HUES6 (cell line): ENCODE data around the gene SYT12.

Experiments
- H3K27ac ChIP-seq: 2 replicates; pipeline ENCODE4 v1.7.0; 2013; ENCODE audit warnings: low read depth, mild to moderate bottlenecking, low read length, inconsistent platforms
- H3K27me3 ChIP-seq: 2 replicates; pipeline ENCODE4 v1.6.1; 2013; ENCODE audit warnings: low read length; ENCODE audit not compliant: control insufficient read depth, insufficient read depth
- H3K36me3 ChIP-seq: 2 replicates; pipeline ENCODE4 v1.6.1; 2013; ENCODE audit warnings: low read length; ENCODE audit not compliant: control insufficient read depth, insufficient read depth
- H3K4me1 ChIP-seq: 2 replicates; pipeline ENCODE4 v1.6.1; 2013; ENCODE audit warnings: low read length; ENCODE audit not compliant: control insufficient read depth, insufficient read depth
- H3K4me3 ChIP-seq: 2 replicates; pipeline ENCODE4 v1.5.1; 2013; ENCODE audit warnings: low read depth, low read length
- H3K9ac ChIP-seq: one replicate; pipeline ENCODE4 v1.6.1; 2013; ENCODE audit warnings: mild to moderate bottlenecking, low read length
- H3K9me3 ChIP-seq: 2 replicates; pipeline ENCODE4 v1.6.1; 2013; ENCODE audit warnings: low read depth, low read length; ENCODE audit not compliant: control insufficient read depth, insufficient read depth

The SYT12 gene

DNA sequence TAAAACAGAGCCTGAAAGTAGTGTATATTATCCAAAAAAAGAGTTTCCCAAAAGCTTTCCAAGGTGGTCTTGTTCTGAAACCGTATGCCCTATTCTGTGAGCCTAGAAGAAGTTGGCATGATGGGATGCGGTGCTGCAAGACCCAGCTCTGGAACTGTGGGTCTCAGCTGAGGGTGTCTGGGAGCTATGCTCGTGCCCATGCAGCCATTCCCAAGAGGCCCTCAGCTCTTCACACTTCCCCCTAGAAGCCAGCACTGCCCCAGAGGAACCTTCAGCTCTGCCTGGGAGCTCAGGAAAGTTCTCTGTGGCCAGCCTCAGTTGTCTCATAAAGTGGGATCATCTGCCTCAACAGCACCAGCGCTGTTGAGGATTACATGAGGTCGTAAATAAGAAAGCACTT, 6.4 kb upstream of the SYT12 start:
- Histone ChIP-seq H3K4me1 (peaks cover 7% of the 10 kb centered on the region), H3K27me3 (no peaks in the 10 kb centered on the region), H3K9me3 (no peaks in the 10 kb centered on the region), H3K36me3 (no peaks in the 10 kb centered on the region), H3K4me3 (no peak overlapping the region), H3K9ac (no peak overlapping the region), H3K27ac (no peak overlapping the region)

DNA sequence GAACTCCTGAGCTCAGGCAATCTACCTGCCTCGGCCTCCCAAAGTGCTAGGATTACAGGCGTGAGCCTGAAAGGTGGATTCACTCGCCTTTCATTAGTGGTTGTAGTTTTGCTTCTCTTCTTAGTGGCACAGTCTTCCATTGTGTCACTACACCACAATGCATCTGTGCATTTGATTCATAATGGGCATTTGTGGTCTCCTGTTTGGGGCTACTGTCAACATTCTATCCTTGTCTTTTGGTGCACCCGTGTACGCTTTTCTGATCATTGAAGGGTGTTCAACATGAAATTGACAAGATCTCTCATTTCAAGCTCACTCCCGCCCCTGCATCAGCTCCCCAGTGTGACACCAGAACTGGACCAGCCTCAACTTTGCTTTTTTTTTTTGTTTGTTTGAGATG, 2.0 kb upstream of the SYT12 start:
- H3K9me3 ChIP-seq = no peaks in the 10 kb centered on the region; the same call in 1 of the 2 replicates
- H3K4me3 ChIP-seq = no peak overlapping the region
- peaks cover 40% of the 10 kb centered on the region for H3K27me3 ChIP-seq
- no peaks in the 10 kb centered on the region for H3K36me3 ChIP-seq
- no peak overlapping the region for H3K27ac ChIP-seq
- peaks cover 8% of the 10 kb centered on the region for H3K4me1 ChIP-seq
- no peak overlapping the region for H3K9ac ChIP-seq

DNA sequence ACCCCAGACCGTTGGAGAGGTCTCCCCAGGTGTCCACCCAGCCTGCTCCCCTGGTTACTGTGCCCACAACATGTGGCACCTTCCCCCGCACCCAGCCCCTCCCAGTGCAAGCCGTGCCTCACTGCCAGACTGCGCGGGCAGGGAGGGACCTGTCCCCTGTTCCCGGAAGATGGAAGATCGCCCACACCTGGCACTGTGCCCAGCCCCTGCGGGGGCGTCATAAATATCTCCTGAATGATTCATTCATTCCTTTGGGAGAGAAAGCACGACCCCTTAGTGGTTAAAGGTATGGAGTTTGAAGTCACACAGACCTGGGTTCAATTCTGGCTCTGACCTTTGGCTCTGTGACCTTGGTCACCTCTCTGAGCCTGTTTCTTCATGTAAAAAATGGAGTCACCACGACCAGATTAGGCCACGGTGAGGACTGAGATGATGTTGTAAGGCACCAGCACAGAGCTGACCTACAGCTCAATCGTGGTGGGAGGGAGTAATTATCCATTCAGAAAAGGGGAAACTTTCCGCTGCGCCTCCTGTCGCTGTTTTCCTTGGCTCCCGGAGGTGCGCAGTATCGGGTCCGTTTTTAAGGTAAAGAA, 497 bp upstream of the SYT12 start:
- Histone ChIP-seq H3K27ac (no peak overlapping the region), H3K4me1 (peaks cover 8% of the 10 kb centered on the region), H3K36me3 (no peaks in the 10 kb centered on the region), H3K9ac (no peak overlapping the region), H3K4me3 (peak overlapping the region; percentile 77), H3K27me3 (peaks cover 43% of the 10 kb centered on the region), H3K9me3 (no peaks in the 10 kb centered on the region; the same call in 1 of the 2 replicates)

DNA sequence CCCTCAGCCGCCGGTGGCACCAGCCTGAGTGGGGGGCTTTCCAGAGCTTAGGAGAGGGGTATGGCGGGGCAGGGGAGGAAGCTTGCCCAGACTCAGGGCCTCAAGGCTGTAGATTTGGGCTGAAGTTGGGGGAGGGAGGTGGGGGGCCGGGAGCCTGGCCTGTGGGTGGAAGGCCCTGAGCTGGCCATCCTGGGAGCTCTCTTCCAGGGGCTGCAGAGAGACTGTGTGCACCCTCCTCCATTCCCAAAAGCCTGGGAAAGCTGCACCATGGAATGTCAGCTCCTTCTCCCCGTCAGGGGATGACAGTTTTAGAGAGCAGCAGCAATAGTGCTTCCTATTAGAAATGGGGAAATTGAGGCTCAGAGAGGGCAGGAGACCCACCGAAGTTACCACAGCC, 1.0 kb downstream of the SYT12 start:
- Histone ChIP-seq H3K27ac (no peak overlapping the region), H3K9ac (no peak overlapping the region), H3K27me3 (peaks cover 43% of the 10 kb centered on the region), H3K4me3 (peak overlapping the region; percentile 77), H3K4me1 (peaks cover 23% of the 10 kb centered on the region), H3K36me3 (no peaks in the 10 kb centered on the region), H3K9me3 (no peaks in the 10 kb centered on the region; the same call in 1 of the 2 replicates)

DNA sequence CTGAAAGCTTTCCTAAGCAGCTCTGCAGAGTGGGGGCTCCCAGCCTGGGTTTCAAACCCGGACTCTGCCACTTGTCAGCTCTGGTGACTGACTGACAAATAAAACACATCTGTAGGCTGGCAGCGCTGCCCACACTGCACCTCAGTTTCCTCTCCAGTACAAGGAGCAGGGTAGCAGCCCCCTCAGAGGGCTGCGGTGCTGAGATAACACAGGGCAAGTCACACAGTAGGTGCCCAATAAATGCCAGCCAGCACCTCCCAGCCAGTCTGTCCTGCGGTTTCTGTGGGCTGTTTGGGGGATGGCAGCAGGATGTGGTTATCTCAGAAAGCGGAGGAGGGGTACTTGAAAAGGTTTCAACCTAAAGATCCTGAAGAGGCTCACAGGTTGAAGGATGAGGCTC, 1.5 kb downstream of the SYT12 start:
- Histone ChIP-seq H3K27ac (no peak overlapping the region), H3K9me3 (no peaks in the 10 kb centered on the region; the same call in 1 of the 2 replicates), H3K9ac (no peak overlapping the region), H3K4me1 (peaks cover 27% of the 10 kb centered on the region), H3K4me3 (no peak overlapping the region), H3K27me3 (peaks cover 43% of the 10 kb centered on the region), H3K36me3 (no peaks in the 10 kb centered on the region)

DNA sequence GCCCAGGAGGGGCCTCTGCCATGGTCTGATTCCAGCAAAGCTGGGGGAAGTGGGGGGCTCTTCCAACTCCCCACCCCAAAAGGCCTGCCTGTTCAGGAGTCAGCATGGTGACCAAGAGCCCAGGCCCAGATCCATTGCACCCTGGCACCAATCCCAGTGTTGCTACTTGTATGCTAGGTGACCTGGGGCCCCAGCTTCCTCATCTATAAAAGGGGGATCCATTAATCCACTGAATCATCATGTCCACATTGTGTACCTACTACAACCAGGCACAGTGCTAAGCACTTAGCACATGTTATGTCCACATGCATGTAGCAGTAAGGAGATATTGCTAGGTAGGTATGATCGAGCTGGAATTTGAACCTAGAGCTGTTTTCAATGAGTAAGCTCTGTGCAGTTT, 2.0 kb downstream of the SYT12 start:
- no peaks in the 10 kb centered on the region; the same call in 1 of the 2 replicates for H3K9me3 ChIP-seq
- H3K9ac ChIP-seq = no peak overlapping the region
- H3K27me3 ChIP-seq = peaks cover 43% of the 10 kb centered on the region
- H3K4me3 ChIP-seq = no peak overlapping the region
- H3K27ac ChIP-seq = no peak overlapping the region
- no peaks in the 10 kb centered on the region for H3K36me3 ChIP-seq
- peaks cover 30% of the 10 kb centered on the region for H3K4me1 ChIP-seq

DNA sequence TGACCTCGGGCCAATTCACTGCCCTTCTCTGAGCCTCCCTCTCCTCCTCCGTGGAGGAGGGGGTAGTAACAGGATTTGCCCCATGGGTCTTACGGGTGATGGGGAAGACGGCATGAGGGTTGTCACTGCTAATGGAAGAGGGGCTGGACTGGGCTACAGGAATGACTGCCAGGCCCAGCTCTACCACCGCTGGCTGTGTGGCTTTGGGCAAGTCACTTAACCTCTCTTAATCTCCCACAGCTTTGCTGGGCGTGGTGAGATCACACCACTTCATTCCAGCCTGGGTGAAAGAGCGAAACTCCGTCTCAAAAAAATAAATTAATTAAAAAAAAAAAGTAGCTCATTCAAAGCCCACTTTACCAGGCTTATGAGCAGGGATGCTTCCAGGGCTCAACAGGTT, 2.8 kb downstream of the SYT12 start:
- H3K4me3 ChIP-seq = no peak overlapping the region
- no peak overlapping the region for H3K9ac ChIP-seq
- peaks cover 46% of the 10 kb centered on the region for H3K27me3 ChIP-seq
- no peaks in the 10 kb centered on the region; the same call in 1 of the 2 replicates for H3K9me3 ChIP-seq
- no peak overlapping the region for H3K27ac ChIP-seq
- peaks cover 38% of the 10 kb centered on the region for H3K4me1 ChIP-seq
- no peaks in the 10 kb centered on the region for H3K36me3 ChIP-seq

DNA sequence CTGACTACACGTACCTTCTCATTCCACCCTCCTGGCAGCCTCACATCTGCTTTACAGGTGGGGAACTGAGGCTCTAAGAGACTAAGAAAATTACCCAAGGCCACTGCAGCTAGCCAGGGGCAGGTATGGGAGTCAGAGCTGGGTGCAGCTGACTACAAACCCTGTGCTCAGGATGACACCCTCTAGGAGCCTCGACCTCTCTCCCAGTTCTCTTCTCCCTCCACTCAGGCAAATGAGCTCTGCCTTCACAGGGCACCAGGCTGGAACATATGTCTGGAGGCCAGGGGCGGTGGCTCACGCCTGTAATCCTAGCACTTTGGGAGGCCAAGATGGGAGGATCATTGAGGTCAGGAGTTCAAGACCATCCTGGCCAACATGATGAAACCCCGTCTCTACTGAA, 4.0 kb downstream of the SYT12 start:
- peaks cover 45% of the 10 kb centered on the region for H3K27me3 ChIP-seq
- peaks cover 48% of the 10 kb centered on the region for H3K4me1 ChIP-seq
- no peaks in the 10 kb centered on the region; the same call in 1 of the 2 replicates for H3K9me3 ChIP-seq
- H3K36me3 ChIP-seq = no peaks in the 10 kb centered on the region
- H3K4me3 ChIP-seq = no peak overlapping the region
- H3K27ac ChIP-seq = no peak overlapping the region
- no peak overlapping the region for H3K9ac ChIP-seq

DNA sequence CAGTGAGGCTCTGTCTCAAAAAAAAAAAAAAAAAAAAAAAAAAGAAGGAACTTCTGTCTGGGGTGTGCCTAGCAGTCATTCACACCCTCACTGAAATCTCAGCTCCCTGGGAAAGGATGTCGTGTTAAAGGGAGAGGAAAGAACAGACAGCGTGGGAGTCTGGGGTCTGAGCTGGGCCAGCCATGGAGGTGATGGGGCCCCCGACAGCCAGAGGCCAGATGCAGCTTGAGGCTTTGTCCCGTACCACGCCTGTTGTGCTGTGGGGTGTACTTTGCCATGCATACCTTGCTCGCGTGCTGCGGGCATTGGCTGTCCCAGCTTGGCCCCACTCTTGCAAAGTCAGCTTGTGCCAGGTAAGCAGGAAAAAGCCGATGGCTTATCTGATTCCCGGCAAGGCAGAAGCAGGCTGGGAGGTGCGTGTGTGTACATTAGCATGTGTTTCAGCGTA, 4.6 kb downstream of the SYT12 start:
- Histone ChIP-seq H3K9me3 (no peaks in the 10 kb centered on the region), H3K27me3 (peaks cover 39% of the 10 kb centered on the region), H3K4me1 (peaks cover 53% of the 10 kb centered on the region), H3K36me3 (no peaks in the 10 kb centered on the region), H3K9ac (no peak overlapping the region), H3K4me3 (no peak overlapping the region), H3K27ac (no peak overlapping the region)

DNA sequence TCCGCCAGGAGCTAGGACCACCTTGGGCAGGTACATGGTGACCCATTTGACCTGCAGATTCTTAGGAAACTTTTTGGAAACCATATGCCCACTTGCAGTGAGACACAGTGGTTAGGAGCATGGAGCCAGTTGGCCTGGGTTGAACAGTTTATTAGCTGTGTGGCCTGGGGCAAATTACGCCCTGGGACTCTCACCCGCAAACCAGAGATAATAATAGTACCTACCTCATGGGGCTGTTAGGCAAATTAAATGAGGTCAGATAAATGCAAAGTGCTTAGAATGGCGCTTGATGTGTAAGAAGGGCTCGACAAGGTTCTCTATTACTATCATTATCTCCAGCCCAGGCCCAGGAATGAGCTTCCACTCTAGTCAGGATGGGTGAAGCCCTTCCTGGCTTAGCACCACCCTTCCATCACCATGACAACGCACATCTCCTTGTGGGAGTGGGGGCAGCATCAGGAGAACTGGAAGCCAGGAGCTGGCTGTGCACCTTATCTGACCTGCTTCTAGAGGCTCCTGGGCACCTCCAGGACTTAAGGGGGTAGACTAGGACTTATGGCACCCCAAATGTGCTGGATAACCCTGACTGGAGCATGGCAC, 5.1 kb downstream of the SYT12 start:
- Histone ChIP-seq H3K27ac (no peak overlapping the region), H3K27me3 (peaks cover 34% of the 10 kb centered on the region), H3K4me1 (peaks cover 51% of the 10 kb centered on the region), H3K9ac (no peak overlapping the region), H3K4me3 (no peak overlapping the region), H3K36me3 (no peaks in the 10 kb centered on the region), H3K9me3 (no peaks in the 10 kb centered on the region)

DNA sequence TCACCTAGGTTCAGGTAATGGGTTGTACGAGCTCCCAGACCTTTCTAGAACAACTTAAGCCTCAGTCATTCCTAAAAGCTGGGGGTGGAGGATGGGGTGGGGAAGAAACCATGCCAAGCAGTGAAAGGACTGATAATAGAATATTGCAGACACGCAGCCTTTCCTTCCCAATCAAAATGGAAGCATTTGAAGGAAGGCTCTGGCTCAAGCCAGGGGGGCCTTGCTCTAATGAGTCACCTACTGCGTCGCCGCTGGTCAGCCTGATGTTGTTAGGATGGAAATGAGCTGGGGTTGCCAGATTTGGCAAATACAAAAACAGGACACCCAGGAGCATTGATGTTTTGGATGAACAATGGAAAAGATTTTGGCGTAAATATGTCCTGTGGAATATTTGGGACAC, 6.2 kb downstream of the SYT12 start:
- Histone ChIP-seq H3K9ac (no peak overlapping the region), H3K27ac (no peak overlapping the region), H3K36me3 (no peaks in the 10 kb centered on the region), H3K27me3 (peaks cover 23% of the 10 kb centered on the region), H3K4me1 (peaks cover 53% of the 10 kb centered on the region), H3K9me3 (no peaks in the 10 kb centered on the region), H3K4me3 (no peak overlapping the region)
